ENCODE measurements around the gene ANTXR1. TPM values are rescaled to one million over a fixed set of nuclear protein-coding genes. Genes with fewer than 3 reads are reported as not detected.
"Not testable (repeated sequence)": the region's sequence is repeated elsewhere in the genome, so short reads cannot be mapped to it uniquely, and the experiment has no call there.

ANTXR1 gene
- total RNA-seq, 1 experiment from 2014 or later: 0.27 TPM

- POLR2A ChIA-PET: no interaction called here
- no peaks in the 10 kb centered on the region for H3K36me3 ChIP-seq (ENCODE audit: control insufficient read depth, insufficient read depth, low read length)
- intact Hi-C loops (cut with micrococcal nuclease; ENCODE audit: unreplicated experiment): no loop called here
- CTCF ChIA-PET: no interaction called here
- Mint-ChIP-seq H3K36me3 (ENCODE audit: insufficient read depth, unreplicated experiment) (no peaks in the 10 kb centered on the region), H3K4me1 (ENCODE audit: low read depth, unreplicated experiment) (no peaks in the 10 kb centered on the region), H3K9me3 (ENCODE audit: unreplicated experiment) (peaks cover 31% of the 10 kb centered on the region), H3K4me3 (ENCODE audit: unreplicated experiment) (no peak overlapping the region), H3K27me3 (ENCODE audit: insufficient read depth, unreplicated experiment) (peaks cover 16% of the 10 kb centered on the region), H3K27ac (ENCODE audit: unreplicated experiment) (no peak overlapping the region)
- TF ChIP-seq, protein P1, sequence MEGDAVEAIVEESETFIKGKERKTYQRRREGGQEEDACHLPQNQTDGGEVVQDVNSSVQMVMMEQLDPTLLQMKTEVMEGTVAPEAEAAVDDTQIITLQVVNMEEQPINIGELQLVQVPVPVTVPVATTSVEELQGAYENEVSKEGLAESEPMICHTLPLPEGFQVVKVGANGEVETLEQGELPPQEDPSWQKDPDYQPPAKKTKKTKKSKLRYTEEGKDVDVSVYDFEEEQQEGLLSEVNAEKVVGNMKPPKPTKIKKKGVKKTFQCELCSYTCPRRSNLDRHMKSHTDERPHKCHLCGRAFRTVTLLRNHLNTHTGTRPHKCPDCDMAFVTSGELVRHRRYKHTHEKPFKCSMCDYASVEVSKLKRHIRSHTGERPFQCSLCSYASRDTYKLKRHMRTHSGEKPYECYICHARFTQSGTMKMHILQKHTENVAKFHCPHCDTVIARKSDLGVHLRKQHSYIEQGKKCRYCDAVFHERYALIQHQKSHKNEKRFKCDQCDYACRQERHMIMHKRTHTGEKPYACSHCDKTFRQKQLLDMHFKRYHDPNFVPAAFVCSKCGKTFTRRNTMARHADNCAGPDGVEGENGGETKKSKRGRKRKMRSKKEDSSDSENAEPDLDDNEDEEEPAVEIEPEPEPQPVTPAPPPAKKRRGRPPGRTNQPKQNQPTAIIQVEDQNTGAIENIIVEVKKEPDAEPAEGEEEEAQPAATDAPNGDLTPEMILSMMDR (IDR thresholded peaks at IDR 0.05; ENCODE audit: insufficient read depth in 1 of 2, low read depth in 1 of 2, low read length in 1 of 2, severe bottlenecking in 1 of 2, unreplicated experiment in 1 of 2): no peak
- no peaks in the 10 kb centered on the region for H3K4me1 ChIP-seq
- BruUV-seq (replicated peaks): no TSS peak
- DNase-seq: no peak
- H3K4me3 ChIP-seq (ENCODE audit: low read depth, low read length): no peak overlapping the region
- peaks cover 13% of the 10 kb centered on the region for H3K9me3 ChIP-seq
- no peaks in the 10 kb centered on the region for H3K27me3 ChIP-seq (replicated peaks; ENCODE audit: control insufficient read depth, insufficient read depth, low read length)
Observed at GRCh38 chr2:69255760-69256159, 242.8 kb downstream of the ANTXR1 start.

GRCh38 chr2:69259994-69260591, 247.1 kb downstream of the ANTXR1 start:
- BruUV-seq (replicated peaks); H3K36me3 Mint-ChIP-seq (ENCODE audit: insufficient read depth, unreplicated experiment); H3K4me1 ChIP-seq; POLR2A ChIA-PET; H3K4me3 ChIP-seq (ENCODE audit: low read depth, low read length); H3K4me3 Mint-ChIP-seq (ENCODE audit: unreplicated experiment); CTCF ChIA-PET; H3K27ac Mint-ChIP-seq (ENCODE audit: unreplicated experiment); intact Hi-C loops (cut with micrococcal nuclease; ENCODE audit: unreplicated experiment); H3K36me3 ChIP-seq (ENCODE audit: control insufficient read depth, insufficient read depth, low read length); H3K27me3 ChIP-seq (replicated peaks; ENCODE audit: control insufficient read depth, insufficient read depth, low read length); H3K4me1 Mint-ChIP-seq (ENCODE audit: low read depth, unreplicated experiment): not testable (repeated sequence)
- Mint-ChIP-seq H3K27me3 (ENCODE audit: insufficient read depth, unreplicated experiment) (peaks cover 13% of the 10 kb centered on the region), H3K9me3 (ENCODE audit: unreplicated experiment) (peaks cover 54% of the 10 kb centered on the region)
- peak in 1 of 2 experiments; percentile 27 for DNase-seq
- peaks cover 16% of the 10 kb centered on the region for H3K9me3 ChIP-seq

DNA sequence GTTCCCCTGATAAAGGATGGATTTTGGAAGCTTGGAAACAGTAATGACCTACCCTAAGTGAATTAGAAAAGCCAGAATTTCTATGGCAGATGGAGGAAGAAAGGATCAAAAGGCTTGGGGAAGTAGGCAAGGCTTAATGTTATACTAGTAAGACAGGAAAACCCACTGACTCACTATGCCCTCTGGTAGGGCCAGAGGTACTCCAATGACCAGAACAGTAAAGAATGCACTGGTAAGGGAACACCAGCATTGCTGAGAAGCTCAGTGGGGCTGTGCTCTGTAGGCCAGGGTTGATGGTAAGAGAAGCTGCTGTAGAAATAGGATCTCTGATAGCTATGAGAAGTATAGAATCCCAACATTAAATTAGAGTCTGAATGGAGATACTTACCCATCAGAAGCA, 247.7 kb downstream of the ANTXR1 start:
- H3K4me3 ChIP-seq (ENCODE audit: low read depth, low read length): no peak overlapping the region
- H3K36me3 Mint-ChIP-seq (ENCODE audit: insufficient read depth, unreplicated experiment): no peaks in the 10 kb centered on the region
- TF ChIP-seq, protein P1 (IDR thresholded peaks at IDR 0.05; ENCODE audit: insufficient read depth in 1 of 2, low read depth in 1 of 2, low read length in 1 of 2, severe bottlenecking in 1 of 2, unreplicated experiment in 1 of 2): no peak
- no peak overlapping the region for H3K4me3 Mint-ChIP-seq (ENCODE audit: unreplicated experiment)
- intact Hi-C loops (cut with micrococcal nuclease; ENCODE audit: unreplicated experiment): no loop called here
- no peaks in the 10 kb centered on the region for H3K27me3 ChIP-seq (replicated peaks; ENCODE audit: control insufficient read depth, insufficient read depth, low read length)
- no peak overlapping the region for H3K27ac Mint-ChIP-seq (ENCODE audit: unreplicated experiment)
- no TSS peak for BruUV-seq (replicated peaks)
- no peaks in the 10 kb centered on the region for H3K36me3 ChIP-seq (ENCODE audit: control insufficient read depth, insufficient read depth, low read length)
- peaks cover 16% of the 10 kb centered on the region for H3K9me3 ChIP-seq
- H3K4me1 Mint-ChIP-seq (ENCODE audit: low read depth, unreplicated experiment): no peaks in the 10 kb centered on the region
- H3K9me3 Mint-ChIP-seq (ENCODE audit: unreplicated experiment): peaks cover 54% of the 10 kb centered on the region
- DNase-seq: no peak
- H3K4me1 ChIP-seq: no peaks in the 10 kb centered on the region
- peaks cover 13% of the 10 kb centered on the region for H3K27me3 Mint-ChIP-seq (ENCODE audit: insufficient read depth, unreplicated experiment)
- ChIA-PET POLR2A (no interaction called here), CTCF (no interaction called here)

- Histone ChIP-seq H3K9me3 (no peaks in the 10 kb centered on the region), H3K4me1 (no peaks in the 10 kb centered on the region), H3K4me3 (ENCODE audit: low read depth, low read length) (no peak overlapping the region), H3K36me3 (ENCODE audit: control insufficient read depth, insufficient read depth, low read length) (no peaks in the 10 kb centered on the region), H3K27me3 (replicated peaks; ENCODE audit: control insufficient read depth, insufficient read depth, low read length) (no peaks in the 10 kb centered on the region)
- no TSS peak for BruUV-seq (replicated peaks)
- ChIA-PET CTCF (no interaction called here), POLR2A (no interaction called here)
- no peak for DNase-seq
- peaks cover 20% of the 10 kb centered on the region for H3K27me3 Mint-ChIP-seq (ENCODE audit: insufficient read depth, unreplicated experiment)
- H3K4me1 Mint-ChIP-seq (ENCODE audit: low read depth, unreplicated experiment): no peaks in the 10 kb centered on the region
- H3K27ac Mint-ChIP-seq (ENCODE audit: unreplicated experiment): no peak overlapping the region
- H3K9me3 Mint-ChIP-seq (ENCODE audit: unreplicated experiment): no peaks in the 10 kb centered on the region
- H3K36me3 Mint-ChIP-seq (ENCODE audit: insufficient read depth, unreplicated experiment): no peaks in the 10 kb centered on the region
- intact Hi-C loops (cut with micrococcal nuclease; ENCODE audit: unreplicated experiment): no loop called here
- H3K4me3 Mint-ChIP-seq (ENCODE audit: unreplicated experiment): no peak overlapping the region
- TF ChIP-seq, protein P1 (IDR thresholded peaks at IDR 0.05; ENCODE audit: insufficient read depth in 1 of 2, low read depth in 1 of 2, low read length in 1 of 2, severe bottlenecking in 1 of 2, unreplicated experiment in 1 of 2): no peak
Observed at GRCh38 chr2:69269330-69269729, 256.4 kb downstream of the ANTXR1 start.

Data from Caco-2 (cell line).